Chondrocyte (in vitro differentiated cells): ENCODE results near the gene SEC24C. TPM values are rescaled to one million over a fixed set of nuclear protein-coding genes. Genes with fewer than 3 reads are reported as not detected.
A peak's percentile ranks its signal among the peaks of the same experiment; 100 is the strongest.
"Not testable (repeated sequence)": the region's sequence is repeated elsewhere in the genome, so short reads cannot be mapped to it uniquely, and the experiment has no call there.

Experiments used
- DNase-seq: peaks from one replicate; pipeline ENCODE4 v3.0.0; 2021; ENCODE audit warnings: mixed read lengths, low spot score
- H3K27ac Mint-ChIP-seq: one replicate; pipeline ENCODE4 v1.8.0; 2021; ENCODE audit warnings: mild to moderate bottlenecking, moderate library complexity, mixed read lengths; ENCODE audit not compliant: unreplicated experiment
- H3K27me3 Mint-ChIP-seq: 2 replicates; pipeline ENCODE4 v1.8.0; 2021; ENCODE audit warnings: low read depth, mixed read lengths
- H3K36me3 Mint-ChIP-seq: 2 replicates; pipeline ENCODE4 v1.8.0; 2021; ENCODE audit warnings: low read depth, mixed read lengths
- H3K4me1 Mint-ChIP-seq: 2 replicates; pipeline ENCODE4 v1.8.0; 2021; ENCODE audit warnings: low read depth, mild to moderate bottlenecking, mixed read lengths
- H3K4me3 Mint-ChIP-seq: one replicate; pipeline ENCODE4 v1.8.0; 2021; ENCODE audit warnings: mild to moderate bottlenecking, moderate library complexity, mixed read lengths; ENCODE audit not compliant: unreplicated experiment
- H3K9me3 Mint-ChIP-seq: 2 replicates; pipeline ENCODE4 v1.8.0; 2021; ENCODE audit warnings: low read depth, mixed read lengths
- CTCF ChIP-seq: fragments of 200-600 bp; sonication (generic); IDR thresholded peaks from 2 replicates; pipeline ENCODE4 v1.5.0; 2021; ENCODE audit warnings: antibody characterized with exemption, mild to moderate bottlenecking, moderate library complexity
- total RNA-seq: library from RNA; stranded (reverse); gene quantifications from 3 replicates; pipeline ENCODE4 v1.2.1, GENCODE V29; 2021

The SEC24C gene
- total RNA-seq, 1 donor from 2014 or later = 55.6 TPM

- H3K27ac Mint-ChIP-seq = peak overlapping the region; percentile 99
Measured at GRCh38 chr10:73785721-73786511, 41.7 kb downstream of the SEC24C start.

GRCh38 chr10:73786512-73786885 lies 42.3 kb downstream of the SEC24C start:
- TF ChIP-seq CTCF = no peak

More at GRCh38 chr10:73785721-73786511, 41.7 kb downstream of the SEC24C start:
- no peak for TF ChIP-seq CTCF
- H3K9me3 Mint-ChIP-seq = no peaks in the 10 kb centered on the region
- peaks cover 14% of the 10 kb centered on the region for H3K36me3 Mint-ChIP-seq
- DNase-seq = no peak
- H3K27me3 Mint-ChIP-seq = no peaks in the 10 kb centered on the region
- peaks cover 47% of the 10 kb centered on the region for H3K4me1 Mint-ChIP-seq
- peak overlapping the region; percentile 99 for H3K4me3 Mint-ChIP-seq

GRCh38 chr10:73787031-73787800 lies 43.0 kb downstream of the SEC24C start:
- H3K4me3 Mint-ChIP-seq = peak overlapping the region; percentile 99
- H3K4me1 Mint-ChIP-seq = peaks cover 41% of the 10 kb centered on the region
- not testable (repeated sequence) for H3K27me3 Mint-ChIP-seq, H3K9me3 Mint-ChIP-seq
- peak; percentile 57 for DNase-seq
- peak overlapping the region; percentile 59 for H3K27ac Mint-ChIP-seq
- H3K36me3 Mint-ChIP-seq = peaks cover 20% of the 10 kb centered on the region

More at GRCh38 chr10:73786512-73786885, 42.3 kb downstream of the SEC24C start:
- H3K9me3 Mint-ChIP-seq = no peaks in the 10 kb centered on the region
- no peaks in the 10 kb centered on the region for H3K27me3 Mint-ChIP-seq
- H3K4me3 Mint-ChIP-seq = peak overlapping the region; percentile 99
- no peak for DNase-seq
- H3K27ac Mint-ChIP-seq = peak overlapping the region; percentile 96
- peaks cover 43% of the 10 kb centered on the region for H3K4me1 Mint-ChIP-seq
- peaks cover 19% of the 10 kb centered on the region for H3K36me3 Mint-ChIP-seq

- H3K4me1 Mint-ChIP-seq = peaks cover 29% of the 10 kb centered on the region
- peaks cover 32% of the 10 kb centered on the region for H3K36me3 Mint-ChIP-seq
- no peaks in the 10 kb centered on the region for H3K27me3 Mint-ChIP-seq
- H3K4me3 Mint-ChIP-seq = no peak overlapping the region
- TF ChIP-seq CTCF = no peak
- no peaks in the 10 kb centered on the region for H3K9me3 Mint-ChIP-seq
- peak; percentile 64 for DNase-seq
- H3K27ac Mint-ChIP-seq = no peak overlapping the region
Measured at GRCh38 chr10:73788864-73789658, 44.9 kb downstream of the SEC24C start.

- H3K9me3 Mint-ChIP-seq = no peaks in the 10 kb centered on the region
- H3K36me3 Mint-ChIP-seq = peaks cover 35% of the 10 kb centered on the region
- DNase-seq = peak; percentile 64
- TF ChIP-seq CTCF = no peak
- H3K27ac Mint-ChIP-seq = no peak overlapping the region
- no peak overlapping the region for H3K4me3 Mint-ChIP-seq
- H3K4me1 Mint-ChIP-seq = peaks cover 27% of the 10 kb centered on the region
- no peaks in the 10 kb centered on the region for H3K27me3 Mint-ChIP-seq
Measured at GRCh38 chr10:73789659-73790055, 45.5 kb downstream of the SEC24C start.
